Measurements from ENCODE around the gene TRPC4AP.

The TRPC4AP gene

GRCh38 chr20:35013421-35014411 lies 78.9 kb downstream of the TRPC4AP start:
- DNase-seq: no peak

- no peak for DNase-seq
These were observed 80.2 kb downstream of the TRPC4AP start for GRCh38 chr20:35012227-35013069.

GRCh38 chr20:35011589-35012226 lies 80.9 kb downstream of the TRPC4AP start:
- DNase-seq: no peak

GRCh38 chr20:35010405-35011192 lies 82.0 kb downstream of the TRPC4AP start:
- DNase-seq: no peak

- no peak for DNase-seq
These were observed 82.8 kb downstream of the TRPC4AP start for GRCh38 chr20:35009665-35010328.

GRCh38 chr20:35008411-35009342 lies 83.9 kb downstream of the TRPC4AP start:
- no peak for DNase-seq

GRCh38 chr20:35007891-35008290 lies 84.7 kb downstream of the TRPC4AP start:
- no peak for DNase-seq

- DNase-seq: no peak
These were observed 85.2 kb downstream of the TRPC4AP start for GRCh38 chr20:35007413-35007812.

- DNase-seq: no peak
These were observed 86.1 kb downstream of the TRPC4AP start for GRCh38 chr20:35006531-35006971.

GRCh38 chr20:35006009-35006408 lies 86.6 kb downstream of the TRPC4AP start:
- DNase-seq: no peak

- DNase-seq: no peak
These were observed 87.1 kb downstream of the TRPC4AP start for GRCh38 chr20:35005463-35005961.

GRCh38 chr20:35004749-35005462 lies 87.7 kb downstream of the TRPC4AP start:
- no peak for DNase-seq

- DNase-seq: no peak
These were observed 88.4 kb downstream of the TRPC4AP start for GRCh38 chr20:35004051-35004725.

- no peak for DNase-seq
These were observed 89.2 kb downstream of the TRPC4AP start for GRCh38 chr20:35003211-35004031.

GRCh38 chr20:35002426-35003210 lies 90.0 kb downstream of the TRPC4AP start:
- DNase-seq: no peak

GRCh38 chr20:35001596-35002362 lies 90.8 kb downstream of the TRPC4AP start:
- no peak for DNase-seq

All from NCI-H510A treated with DMSO at 0.1 percent for 48 hours (cell line).